HEK293T (cell line): ENCODE measurements around the gene NXPH4.

Experiments used
- CTCF ChIA-PET: fragments of 350-600 bp; formaldehyde crosslinking; extraction: SDS; loops from one replicate; lab custom pipeline; 2021; ENCODE audit warnings: antibody characterized with exemption, inconsistent platforms; lab: Yijun Ruan, JAX
- POLR2A ChIA-PET: fragments of 350-600 bp; formaldehyde crosslinking; extraction: SDS; loops from one replicate; lab custom pipeline; 2020; ENCODE audit warnings: antibody characterized with exemption, inconsistent platforms; lab: Yijun Ruan, JAX
- DNase-seq: peaks from one replicate; pipeline ENCODE4 v3.0.0; 2012; ENCODE audit warnings: mixed read lengths; ENCODE audit errors: extremely low spot score
- ARNT ChIP-seq: fragments of 450-650 bp; IDR thresholded peaks from 2 replicates; pipeline ENCODE4 v1.6.1; 2017; ENCODE audit warnings: mild to moderate bottlenecking
- BHLHE40 ChIP-seq: fragments of 450-650 bp; IDR thresholded peaks from 2 replicates; pipeline ENCODE4 v1.6.1; 2016; ENCODE audit warnings: mild to moderate bottlenecking, moderate library complexity, borderline replicate concordance
- CTBP1 ChIP-seq: fragments of 450-650 bp; IDR thresholded peaks from 2 replicates; pipeline ENCODE4 v1.6.1; 2016; ENCODE audit warnings: borderline replicate concordance
- ELF4 ChIP-seq: fragments of 450-650 bp; IDR thresholded peaks from 2 replicates; pipeline ENCODE4 v1.6.1; 2017; ENCODE audit warnings: antibody characterized with exemption
- FOXA1 ChIP-seq: fragments of 450-650 bp; IDR thresholded peaks from 2 replicates; pipeline ENCODE4 v1.6.1; 2016; ENCODE audit warnings: mild to moderate bottlenecking
- FOXK2 ChIP-seq: fragments of 450-650 bp; IDR thresholded peaks from 2 replicates; pipeline ENCODE4 v1.6.1; 2016; ENCODE audit warnings: mild to moderate bottlenecking
- FOXM1 ChIP-seq: fragments of 450-650 bp; IDR thresholded peaks from 2 replicates; pipeline ENCODE4 v1.6.1; 2017; ENCODE audit warnings: mild to moderate bottlenecking, borderline replicate concordance
- HDGF ChIP-seq: fragments of 450-650 bp; IDR thresholded peaks from 2 replicates; pipeline ENCODE4 v1.6.1; 2017; ENCODE audit warnings: antibody characterized with exemption, borderline replicate concordance
- L3MBTL2 ChIP-seq: fragments of 450-650 bp; conservative IDR thresholded peaks from 2 replicates; pipeline ENCODE4 v1.6.1; 2016; ENCODE audit warnings: mild to moderate bottlenecking
- LEF1 ChIP-seq: fragments of 450-650 bp; IDR thresholded peaks from 2 replicates; pipeline ENCODE4 v1.6.1; 2017; ENCODE audit warnings: mild to moderate bottlenecking, borderline replicate concordance
- NFRKB ChIP-seq: fragments of 450-650 bp; IDR thresholded peaks from 2 replicates; pipeline ENCODE4 v1.6.1; 2016; ENCODE audit warnings: mild to moderate bottlenecking, moderate library complexity
- PKNOX1 ChIP-seq: fragments of 450-650 bp; IDR thresholded peaks from 2 replicates; pipeline ENCODE4 v1.6.1; 2016
- SP1 ChIP-seq: fragments of 450-650 bp; IDR thresholded peaks from 2 replicates; pipeline ENCODE4 v1.6.1; 2017
- SUZ12 ChIP-seq: fragments of 450-650 bp; IDR thresholded peaks from 2 replicates; pipeline ENCODE4 v1.6.1; 2016; ENCODE audit warnings: mild to moderate bottlenecking
- TARDBP ChIP-seq: fragments of 450-650 bp; IDR thresholded peaks from 2 replicates; pipeline ENCODE4 v1.6.1; 2016
- ZNF384 ChIP-seq: fragments of 450-650 bp; IDR thresholded peaks from 2 replicates; pipeline ENCODE4 v1.6.1; 2016

The NXPH4 gene

GRCh38 chr12:57247041-57247440 is 30.4 kb downstream of the NXPH4 start:
- ChIA-PET POLR2A (interaction anchor here (0.8 kb wide), 1 partner anchor 119 kb away, joined by 3 read pairs; no protein-coding TSS in a partner anchor), CTCF (interaction anchor here (0.8 to 1.3 kb wide), 2 partner anchors 14 to 206 kb away, joined by 3 to 9 read pairs; no protein-coding TSS in a partner anchor)
- DNase-seq = no peak
- TF ChIP-seq SP1 (no peak), LEF1 (no peak), FOXA1 (no peak)

- ChIA-PET CTCF (interaction anchor here (1.0 to 3.4 kb wide), 2 partner anchors 30 to 36 kb away, joined by 3 to 18 read pairs; no protein-coding TSS in a partner anchor), POLR2A (interaction anchor here (3.2 kb wide), 1 partner anchor 205 kb away, joined by 13 read pairs; the partner anchor contains the start of gene INHBE)
- TF ChIP-seq ZNF384 = no peak
- TF ChIP-seq CTBP1 = no peak
- no peak for TF ChIP-seq NFRKB
- TF ChIP-seq LEF1 = no peak
- no peak for TF ChIP-seq ELF4
- TF ChIP-seq PKNOX1 = no peak
- TF ChIP-seq TARDBP = no peak
- TF ChIP-seq HDGF = no peak
- TF ChIP-seq L3MBTL2 = no peak
- TF ChIP-seq SUZ12 = no peak
- no peak for TF ChIP-seq FOXK2
- TF ChIP-seq FOXA1 = no peak
- DNase-seq = no peak
These were observed 32.5 kb downstream of the NXPH4 start for GRCh38 chr12:57248934-57249742.

- DNase-seq = no peak
- ChIA-PET CTCF (interaction anchor here (0.8 to 3.4 kb wide), 3 partner anchors 11 to 202 kb away, joined by 5 to 18 read pairs (median 6); no protein-coding TSS in a partner anchor), POLR2A (interaction anchor here (1.1 to 3.2 kb wide), 2 partner anchors 33 to 204 kb away, joined by 3 to 13 read pairs; partner anchors contain the start of genes INHBE and NXPH4)
- TF ChIP-seq FOXA1 (no peak), HDGF (no peak), BHLHE40 (no peak), TARDBP (no peak), ELF4 (no peak), FOXM1 (no peak), LEF1 (no peak), ZNF384 (no peak), L3MBTL2 (no peak), SUZ12 (no peak), ARNT (no peak), NFRKB (no peak), SP1 (no peak), CTBP1 (no peak), FOXK2 (no peak), PKNOX1 (no peak)
These were observed 33.9 kb downstream of the NXPH4 start for GRCh38 chr12:57250541-57250940.

- POLR2A ChIA-PET = interaction anchor here (0.7 to 3.2 kb wide), 4 partner anchors 8 to 203 kb away, joined by 3 to 13 read pairs (median 3); partner anchors contain the start of genes INHBE, NXPH4 and SHMT2
- DNase-seq = no peak
- CTCF ChIA-PET = interaction anchor here (0.7 to 3.4 kb wide), 3 partner anchors 12 to 75 kb away, joined by 4 to 18 read pairs (median 6); no protein-coding TSS in a partner anchor
- TF ChIP-seq TARDBP (no peak), L3MBTL2 (no peak), FOXM1 (no peak), LEF1 (no peak), ARNT (no peak), SP1 (no peak), CTBP1 (no peak)
These were observed 34.4 kb downstream of the NXPH4 start, which contains the start of gene STAC3 for GRCh38 chr12:57250956-57251355. Gene STAC3, minus strand, starts transcription at chr12:57251187. Its CDS starts 1,551 bp downstream, at chr12:57249636.

GRCh38 chr12:57254506-57255280 is 38.1 kb downstream of the NXPH4 start:
- no peak for DNase-seq
- CTCF ChIA-PET = no interaction called here
- POLR2A ChIA-PET = no interaction called here
- TF ChIP-seq LEF1 (no peak), FOXA1 (no peak), ELF4 (no peak)

- CTCF ChIA-PET = no interaction called here
- POLR2A ChIA-PET = no interaction called here
- DNase-seq = no peak
- TF ChIP-seq NFRKB = no peak
- TF ChIP-seq FOXK2 = no peak
- no peak for TF ChIP-seq SP1
- no peak for TF ChIP-seq PKNOX1
- no peak for TF ChIP-seq FOXA1
- TF ChIP-seq BHLHE40 = no peak
- TF ChIP-seq TARDBP = no peak
- TF ChIP-seq LEF1 = no peak
- TF ChIP-seq SUZ12 = no peak
- no peak for TF ChIP-seq FOXM1
These were observed 39.3 kb downstream of the NXPH4 start for GRCh38 chr12:57255916-57256315.
